GM18907 (cell line): ENCODE data around the gene MYLK.

Source experiments
- ATAC-seq: cut with Tn5 transposase; IDR thresholded peaks from one replicate; pipeline ENCODE4 v1.9.1; 2021; ENCODE audit warnings: mild to moderate bottlenecking, moderate library complexity; ENCODE audit not compliant: unreplicated experiment

The MYLK gene

GRCh38 chr3:123877466-123877865 is 6.7 kb downstream of the MYLK start:
- no peak for ATAC-seq

DNA sequence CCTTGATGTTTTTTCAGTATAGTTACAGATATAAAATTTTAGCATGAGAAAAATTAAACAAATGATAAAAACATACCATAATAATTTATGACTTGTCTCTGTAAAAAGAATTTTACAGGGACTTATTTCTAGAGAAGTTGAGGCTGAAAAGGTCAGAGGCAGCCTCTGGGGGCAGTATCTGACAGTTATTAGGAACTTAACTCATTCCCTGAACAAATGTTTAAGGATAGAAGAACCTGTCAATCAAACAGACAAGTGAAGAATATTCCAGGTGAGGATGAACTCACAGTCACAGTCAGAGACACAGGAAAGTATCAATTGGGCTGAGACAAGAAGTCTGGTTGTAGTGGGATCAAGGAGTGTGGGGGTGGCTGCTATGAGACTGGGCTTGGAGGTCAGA is 7.3 kb downstream of the MYLK start:
- no peak for ATAC-seq

DNA sequence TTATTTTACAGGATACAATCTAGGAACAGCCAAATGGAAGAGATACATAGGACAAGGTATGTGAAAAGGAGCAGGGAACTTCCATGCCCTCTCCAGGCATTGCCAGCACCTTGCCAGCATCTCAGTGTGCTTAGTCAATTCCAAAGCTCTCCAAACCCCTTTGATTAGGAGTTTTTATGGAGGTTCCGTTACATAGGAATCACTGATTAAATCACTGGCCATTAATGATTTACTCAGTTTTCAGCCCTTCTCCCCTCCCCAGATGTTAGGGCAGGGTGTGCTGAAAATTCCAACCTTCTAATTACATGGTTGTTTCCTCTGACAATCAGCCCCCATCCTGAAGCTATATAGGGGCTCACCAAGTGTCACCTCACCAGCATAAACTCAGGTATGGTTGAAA is 11.5 kb downstream of the MYLK start:
- no peak for ATAC-seq

- ATAC-seq: no peak
Measured at GRCh38 chr3:123871946-123872345, 12.2 kb downstream of the MYLK start.

GRCh38 chr3:123870033-123870432 is 14.1 kb downstream of the MYLK start:
- no peak for ATAC-seq

DNA sequence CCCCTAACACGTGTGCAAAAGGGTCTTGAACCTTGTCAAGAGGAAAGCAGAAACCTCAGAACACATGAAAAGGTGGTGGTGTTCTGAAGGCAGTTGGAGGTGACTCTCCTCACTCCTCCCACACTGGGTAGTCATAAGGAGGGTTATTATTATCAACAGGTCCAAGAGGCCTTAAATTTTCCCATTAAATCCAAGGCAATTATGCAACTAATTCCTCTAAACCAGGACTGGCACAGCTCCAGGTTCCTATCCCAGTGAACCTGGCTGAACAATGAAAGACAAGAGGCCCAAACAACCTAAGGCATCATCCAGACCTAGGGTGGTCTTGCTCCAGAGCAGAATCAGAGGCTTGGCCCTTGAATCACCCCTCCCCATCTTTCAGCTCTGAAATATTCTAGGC is 15.0 kb downstream of the MYLK start:
- ATAC-seq: no peak

- ATAC-seq: no peak
Measured at GRCh38 chr3:123864706-123865105, 19.4 kb downstream of the MYLK start.

DNA sequence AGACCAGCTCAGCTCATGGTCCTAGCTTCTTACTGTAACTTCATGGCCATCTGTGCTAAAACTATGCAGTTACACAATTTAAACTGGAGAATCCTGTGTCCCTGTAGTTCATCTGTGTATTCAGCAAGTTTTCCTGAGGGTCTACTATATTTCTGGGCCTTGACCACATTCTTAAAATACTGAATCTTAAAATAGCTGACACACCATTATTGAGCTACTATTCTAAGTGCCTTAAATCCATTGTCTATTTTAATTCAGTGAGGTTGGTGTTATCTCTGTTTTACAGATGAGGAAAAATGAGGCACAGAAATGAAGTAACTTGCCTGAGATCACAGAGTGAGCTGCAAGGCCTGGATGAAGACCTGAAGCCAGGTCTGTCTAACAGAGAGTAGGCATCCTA is 22.0 kb downstream of the MYLK start:
- no peak for ATAC-seq

GRCh38 chr3:123861081-123861836 is 22.9 kb downstream of the MYLK start:
- no peak for ATAC-seq

DNA sequence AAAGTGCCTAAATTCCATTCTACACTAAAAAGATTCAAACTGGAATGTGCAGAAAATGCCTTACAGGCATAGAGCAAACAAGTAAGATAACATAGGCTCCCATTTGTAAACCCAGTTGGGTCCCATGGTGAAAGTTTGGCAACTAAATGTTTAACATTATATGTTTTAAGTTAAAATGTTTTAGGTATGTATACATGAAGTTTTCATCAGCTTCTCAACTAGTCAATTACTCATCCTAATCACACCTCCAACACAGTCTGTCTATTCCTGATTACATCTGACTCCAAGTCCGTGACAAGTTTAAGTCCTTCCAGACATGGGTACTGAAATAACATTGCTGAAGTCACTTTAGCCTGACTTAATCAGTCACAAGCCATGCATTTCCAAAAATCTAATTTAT is 25.0 kb downstream of the MYLK start:
- no peak for ATAC-seq

DNA sequence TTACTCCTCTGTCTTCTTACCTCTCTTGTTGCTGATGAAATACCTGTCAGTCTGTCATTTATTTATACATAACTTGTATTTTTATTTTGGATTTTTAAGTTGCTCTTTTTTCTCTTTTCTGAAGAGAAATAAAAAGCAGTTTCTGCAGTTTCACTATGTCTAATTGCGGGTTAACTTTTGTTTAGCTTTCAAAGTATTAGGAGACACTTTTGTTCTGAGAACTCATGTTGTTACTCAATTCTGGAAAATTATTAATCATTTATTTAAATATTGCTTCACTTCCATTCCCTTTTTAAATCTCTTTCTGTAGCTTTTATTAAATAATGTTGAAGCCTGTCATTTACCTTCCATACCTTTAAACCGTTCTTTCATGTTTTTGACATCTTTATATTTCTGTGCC is 29.2 kb downstream of the MYLK start:
- no peak for ATAC-seq

DNA sequence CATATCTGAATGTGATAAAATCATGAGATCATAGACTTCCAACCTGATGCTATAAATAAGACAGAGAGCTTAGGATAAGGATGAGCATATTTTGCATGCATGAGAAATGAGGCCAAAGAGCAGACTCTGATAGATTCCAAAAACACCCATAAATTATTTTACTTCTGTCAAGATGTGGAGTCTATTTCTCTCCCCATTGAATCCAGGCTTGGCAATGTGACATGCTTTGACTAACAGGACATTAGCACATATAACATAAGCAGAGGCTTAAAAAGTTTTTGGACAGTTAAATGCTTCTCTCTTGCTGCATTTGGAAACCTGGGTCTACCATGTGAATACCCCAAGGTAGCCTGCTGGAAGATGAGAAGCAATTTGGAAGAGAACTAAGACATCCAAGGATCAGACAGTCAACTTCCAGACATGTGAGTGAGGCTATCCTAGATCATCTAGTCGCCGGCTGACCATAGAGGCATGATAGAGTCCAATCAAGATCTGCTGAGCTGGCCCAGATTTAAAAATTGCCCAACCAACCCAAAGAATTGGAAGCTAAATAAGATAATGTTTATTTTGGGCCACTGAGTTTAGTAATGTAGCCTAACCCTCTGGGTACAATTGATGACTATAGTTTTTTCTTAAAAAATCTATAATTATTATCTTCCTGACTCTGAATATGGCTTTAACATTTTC is 30.3 kb downstream of the MYLK start:
- ATAC-seq: no peak

DNA sequence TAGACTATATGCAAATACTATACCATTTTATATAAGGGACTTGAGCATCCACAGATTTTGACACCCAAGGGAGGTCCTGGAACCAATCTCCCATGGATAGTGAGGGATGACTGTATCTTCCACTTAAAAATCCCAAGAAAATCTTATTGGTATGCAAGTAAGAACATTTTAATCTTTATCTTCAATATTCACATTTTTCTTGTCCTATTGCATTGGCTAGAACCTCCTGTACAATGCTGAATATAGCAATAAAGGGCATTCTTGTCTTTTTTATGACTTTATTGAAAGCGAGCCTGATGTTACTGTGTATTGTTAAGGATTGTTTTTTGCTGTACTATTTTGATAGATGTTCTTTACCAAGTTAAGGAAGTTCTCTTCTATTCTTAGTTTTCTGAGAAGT is 36.9 kb downstream of the MYLK start:
- ATAC-seq: no peak

GRCh38 chr3:123843668-123844067 is 40.5 kb downstream of the MYLK start:
- no peak for ATAC-seq

- no peak for ATAC-seq
Measured at GRCh38 chr3:123842711-123843110, 41.4 kb downstream of the MYLK start.

DNA sequence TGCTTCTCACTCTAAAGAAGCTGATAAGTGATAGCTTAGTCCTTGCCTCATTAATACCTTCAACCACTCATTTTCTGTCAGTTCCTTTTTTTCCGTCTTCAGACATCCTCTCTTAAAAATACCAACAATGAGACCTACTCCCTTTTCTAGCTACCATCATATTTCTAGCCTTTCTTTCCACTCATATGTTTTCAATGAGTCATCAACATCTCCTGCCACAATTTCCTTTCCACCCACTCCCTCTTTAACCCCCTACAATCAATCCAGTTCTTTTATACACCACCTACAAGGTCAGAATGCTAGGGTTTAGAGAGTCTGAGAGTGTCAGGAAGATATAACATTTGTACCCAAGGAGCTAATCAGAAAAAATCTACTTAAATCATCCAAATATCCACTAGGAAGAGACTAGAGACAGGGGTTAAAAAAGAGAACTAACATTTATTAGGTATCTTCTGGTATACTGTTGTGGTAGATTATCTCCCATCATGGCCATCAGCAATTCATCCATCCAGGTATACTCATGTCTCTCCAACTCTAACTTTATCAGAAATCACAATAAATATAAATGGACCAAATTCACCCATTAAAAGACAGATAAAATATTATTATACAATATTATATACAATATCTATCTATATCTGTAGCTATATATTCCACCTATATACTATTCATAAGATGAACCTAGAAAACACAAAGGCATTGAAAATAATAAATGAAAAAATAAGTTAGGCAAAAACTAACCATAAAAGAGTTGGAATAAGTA is 42.5 kb downstream of the MYLK start:
- no peak for ATAC-seq

- ATAC-seq: no peak
Measured at GRCh38 chr3:123840961-123841360, 43.2 kb downstream of the MYLK start.

DNA sequence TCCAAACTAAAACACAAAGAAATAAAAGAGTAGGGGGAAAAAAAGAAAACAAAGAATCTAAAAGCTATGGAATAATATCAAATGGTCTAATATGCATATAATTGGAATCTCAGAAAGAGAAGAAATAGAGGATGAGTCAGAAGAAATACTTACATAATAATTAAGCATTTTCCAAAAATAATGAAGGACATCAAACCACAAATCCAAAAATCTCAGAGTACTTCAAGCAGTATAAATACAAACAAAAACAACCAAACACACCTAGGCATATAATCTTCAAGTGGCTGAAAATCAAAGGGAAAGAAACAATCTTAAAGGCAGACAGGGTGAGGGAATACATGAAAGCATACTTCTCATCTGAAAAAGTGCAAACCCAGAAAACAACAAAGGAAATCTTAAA is 46.3 kb downstream of the MYLK start:
- ATAC-seq: no peak

DNA sequence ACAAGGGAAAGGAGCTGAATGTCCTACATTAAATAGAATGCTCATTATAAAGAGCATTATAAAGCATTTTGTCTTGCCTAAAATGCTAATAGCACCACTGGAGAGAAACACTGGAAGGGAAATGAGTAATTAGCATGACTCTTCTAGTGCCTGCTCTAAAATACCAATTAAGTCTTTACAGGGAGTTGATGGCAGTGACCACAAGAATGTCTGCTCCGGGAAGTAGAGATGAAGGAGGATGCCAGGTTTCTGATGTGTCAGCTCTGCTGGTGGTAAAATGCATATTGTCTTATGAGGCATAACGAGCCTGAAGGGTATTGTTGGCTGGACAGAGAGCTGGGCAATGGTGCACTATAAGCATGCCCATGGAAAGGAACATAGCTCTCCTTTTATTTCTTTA is 49.5 kb downstream of the MYLK start:
- no peak for ATAC-seq

- ATAC-seq: no peak
Measured at GRCh38 chr3:123833398-123833785, 50.7 kb downstream of the MYLK start.

GRCh38 chr3:123832692-123833397 is 51.3 kb downstream of the MYLK start:
- no peak for ATAC-seq
